Lower lobe of right lung (tissue), 2 donors: ENCODE measurements around the gene SLC39A9. TPM values are rescaled to one million over a fixed set of nuclear protein-coding genes. Genes with fewer than 3 reads are reported as not detected.

Experiments
- ATAC-seq, 2 donors: fragments of 200-7000 bp; cut with Tn5 transposase; one replicate each; pipeline ENCODE4 v1.9.1; 2020 to 2022; ENCODE audit warnings: mild to moderate bottlenecking in 2 of 2, moderate library complexity in 2 of 2
- DNase-seq: peaks from one replicate; pipeline ENCODE4 v3.0.0-alpha.2; 2020
- H3K27ac ChIP-seq: fragments of 200-600 bp; one replicate; pipeline ENCODE4 v1.8.0; 2022
- H3K27me3 ChIP-seq: fragments of 200-600 bp; one replicate; pipeline ENCODE4 v1.8.0; 2022; ENCODE audit warnings: low read depth
- H3K36me3 ChIP-seq: fragments of 200-600 bp; one replicate; pipeline ENCODE4 v1.8.0; 2022; ENCODE audit warnings: mild to moderate bottlenecking
- H3K4me1 ChIP-seq: fragments of 200-600 bp; one replicate; pipeline ENCODE4 v1.8.0; 2022
- H3K4me3 ChIP-seq: fragments of 200-600 bp; one replicate; pipeline ENCODE4 v1.8.0; 2022; ENCODE audit warnings: mild to moderate bottlenecking
- H3K9me3 ChIP-seq: fragments of 200-600 bp; one replicate; pipeline ENCODE4 v1.8.0; 2022
- CTCF ChIP-seq: fragments of 200-600 bp; IDR thresholded peaks from one replicate; pipeline ENCODE4 v1.8.0; 2022; ENCODE audit warnings: antibody characterized with exemption, mild to moderate bottlenecking
- intact Hi-C: fragments of 100-400 bp; cut with DNase I; formaldehyde crosslinking; loops from one replicate; pipeline ENCODE4 v1.11.0; 2022
- total RNA-seq: library from RNA; stranded (reverse); fragmentation: NEBNext Ultra II Directional; extraction: Animal tissue kit (Norgen Biotek cat#: 25700); gene quantifications from one replicate; pipeline ENCODE4 v1.2.1, GENCODE V29; 2021
- donor health status: DM: no; HTN: yes; CAD: no; lungs with severe emphysema.

SLC39A9 gene
- total RNA-seq, 1 donor from 2014 or later: 49.6 TPM

- H3K36me3 ChIP-seq: no peaks in the 10 kb centered on the region
- H3K27me3 ChIP-seq: peaks cover 26% of the 10 kb centered on the region
- no peak for TF ChIP-seq CTCF
- intact Hi-C loops: no loop called here
- no peak for ATAC-seq
- H3K27ac ChIP-seq: no peak overlapping the region
- H3K9me3 ChIP-seq: no peaks in the 10 kb centered on the region
- no peak overlapping the region for H3K4me3 ChIP-seq
- H3K4me1 ChIP-seq: peaks cover 13% of the 10 kb centered on the region
- DNase-seq: no peak
These were observed 81.2 kb downstream of the SLC39A9 start for GRCh38 chr14:69479696-69480095.

- Histone ChIP-seq H3K27me3 (peaks cover 30% of the 10 kb centered on the region), H3K27ac (no peak overlapping the region), H3K4me1 (peaks cover 17% of the 10 kb centered on the region), H3K4me3 (no peak overlapping the region), H3K9me3 (no peaks in the 10 kb centered on the region), H3K36me3 (no peaks in the 10 kb centered on the region)
- ATAC-seq: no peak
- no peak for DNase-seq
- intact Hi-C loops: no loop called here
- no peak for TF ChIP-seq CTCF
These were observed 81.6 kb downstream of the SLC39A9 start for GRCh38 chr14:69480136-69480535.

GRCh38 chr14:69481815-69482568 lies 83.5 kb downstream of the SLC39A9 start:
- H3K27ac ChIP-seq: no peak overlapping the region
- intact Hi-C loops: no loop called here
- no peaks in the 10 kb centered on the region for H3K36me3 ChIP-seq
- H3K9me3 ChIP-seq: no peaks in the 10 kb centered on the region
- ATAC-seq: no peak
- H3K27me3 ChIP-seq: peaks cover 47% of the 10 kb centered on the region
- TF ChIP-seq CTCF: no peak
- no peak overlapping the region for H3K4me3 ChIP-seq
- H3K4me1 ChIP-seq: peaks cover 17% of the 10 kb centered on the region
- DNase-seq: no peak

- Histone ChIP-seq H3K4me3 (peak overlapping the region; percentile 56), H3K27ac (no peak overlapping the region), H3K4me1 (peaks cover 17% of the 10 kb centered on the region), H3K9me3 (no peaks in the 10 kb centered on the region), H3K36me3 (no peaks in the 10 kb centered on the region), H3K27me3 (peaks cover 57% of the 10 kb centered on the region)
- ATAC-seq (peak; percentile 60 to 65), DNase-seq (no peak)
- no peak for TF ChIP-seq CTCF
- intact Hi-C loops: no loop called here
These were observed 85.4 kb downstream of the SLC39A9 start for GRCh38 chr14:69483765-69484443.

- TF ChIP-seq CTCF: no peak
These were observed 86.2 kb downstream of the SLC39A9 start, which contains the start of gene PLEKHD1 for GRCh38 chr14:69484444-69485314. Gene PLEKHD1, plus strand, starts transcription at chr14:69484728. Its CDS starts 238 bp downstream, at chr14:69484966.

More at GRCh38 chr14:69484444-69485314, 86.2 kb downstream of the SLC39A9 start, which contains the start of gene PLEKHD1:
- peak; percentile 84 to 89 for ATAC-seq
- H3K27me3 ChIP-seq: peaks cover 57% of the 10 kb centered on the region
- peaks cover 17% of the 10 kb centered on the region for H3K4me1 ChIP-seq
- no peaks in the 10 kb centered on the region for H3K36me3 ChIP-seq
- DNase-seq: peak; percentile 61
- H3K27ac ChIP-seq: no peak within 1 kb of the TSS
- peak within 1 kb of the TSS; percentile 56 for H3K4me3 ChIP-seq
- intact Hi-C loops: no loop called here
- no peaks in the 10 kb centered on the region for H3K9me3 ChIP-seq
